HS-5 (cell line): ENCODE results near the gene CFAP61.
A peak's percentile ranks its signal among the peaks of the same experiment; 100 is the strongest.
"Not testable (repeated sequence)": the region's sequence is repeated elsewhere in the genome, so short reads cannot be mapped to it uniquely, and the experiment has no call there.

Source experiments
- DNase-seq: peaks from one replicate; pipeline ENCODE4 v3.0.0-alpha.2; 2012; ENCODE audit warnings: low read depth

The CFAP61 gene

DNA sequence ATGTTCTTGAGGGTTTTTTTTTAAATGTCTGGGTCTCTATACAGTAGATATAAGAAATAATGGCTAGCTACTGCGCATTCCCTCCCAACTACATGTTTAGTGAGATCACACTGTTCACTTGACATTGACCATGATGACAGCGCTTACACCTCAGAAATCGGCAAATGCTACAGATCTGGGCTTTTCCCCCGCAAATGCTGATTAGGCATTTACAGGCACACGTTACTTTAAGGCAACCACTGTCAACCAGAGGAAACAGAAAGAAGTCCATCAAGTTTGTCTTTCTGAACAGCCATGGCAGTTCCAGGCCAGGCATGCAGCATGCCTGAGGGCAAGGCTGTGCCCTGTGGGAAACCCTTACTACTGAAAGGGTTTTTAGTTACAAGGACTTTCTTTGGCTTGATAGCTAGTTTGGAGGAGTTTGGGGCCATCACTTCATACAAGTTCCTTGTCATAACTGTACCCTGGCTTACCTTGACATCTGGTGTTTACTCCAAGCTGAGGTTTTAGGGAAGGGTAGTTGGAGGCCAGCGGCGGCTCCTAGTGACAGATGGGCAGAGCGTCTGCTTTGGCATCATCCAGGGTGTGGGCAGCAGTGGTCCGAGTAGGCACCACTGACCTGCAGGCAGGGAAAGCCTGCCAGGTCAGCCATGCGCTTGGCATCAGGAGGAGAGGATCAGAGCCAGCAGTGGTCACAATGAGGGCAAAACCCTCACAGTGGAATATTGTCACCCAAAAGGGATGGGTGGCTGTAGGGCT, 43.0 kb downstream of the CFAP61 start:
- no peak for DNase-seq

DNA sequence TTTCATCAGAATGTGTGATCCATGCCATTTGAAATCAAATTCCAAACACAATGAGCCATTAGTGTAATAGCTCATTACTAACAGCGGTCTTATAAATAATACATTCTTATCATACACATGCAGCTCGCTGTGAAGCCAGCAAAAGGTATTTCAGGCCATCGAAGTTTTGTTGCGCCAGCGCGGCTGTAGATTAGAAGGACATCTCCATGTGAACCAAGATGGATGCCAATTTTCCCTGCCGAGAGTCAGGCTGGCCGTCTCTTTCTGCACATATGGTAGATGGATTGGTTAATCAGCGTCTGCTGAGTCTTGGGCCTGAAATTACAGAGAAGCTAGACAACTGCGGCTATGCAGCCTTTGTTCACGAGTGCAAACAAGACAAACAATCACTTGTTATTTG, 44.1 kb downstream of the CFAP61 start:
- no peak for DNase-seq

- DNase-seq: no peak
Measured at GRCh38 chr20:20100881-20101280, 48.5 kb downstream of the CFAP61 start.

GRCh38 chr20:20102163-20102562, 49.8 kb downstream of the CFAP61 start:
- no peak for DNase-seq

GRCh38 chr20:20102716-20103258, 50.5 kb downstream of the CFAP61 start:
- DNase-seq: no peak

- DNase-seq: no peak
Measured at GRCh38 chr20:20103486-20103885, 51.2 kb downstream of the CFAP61 start.

DNA sequence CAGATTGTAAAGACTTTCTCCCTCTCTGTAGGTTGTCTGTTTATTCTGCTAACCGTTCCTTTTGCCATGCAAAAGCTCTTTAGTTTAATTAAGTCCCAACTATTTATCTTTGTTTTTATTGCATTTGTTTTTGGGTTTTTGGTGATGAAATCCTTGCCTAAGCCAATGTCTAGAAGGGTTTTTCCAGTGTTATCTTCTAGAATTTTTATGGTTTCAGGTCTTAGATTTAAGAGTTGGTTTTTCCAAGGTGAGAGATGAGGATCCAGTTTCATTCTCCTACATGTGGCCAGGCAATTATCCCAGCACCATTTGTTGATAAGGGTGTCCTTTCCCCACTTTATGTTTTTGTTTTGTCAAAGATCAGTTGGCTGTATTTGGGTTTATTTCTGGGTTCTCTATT, 70.9 kb downstream of the CFAP61 start:
- not testable (repeated sequence) for DNase-seq

GRCh38 chr20:20130399-20130798, 78.1 kb downstream of the CFAP61 start:
- peak; percentile 2 for DNase-seq

- DNase-seq: no peak
Measured at GRCh38 chr20:20134941-20135575, 82.7 kb downstream of the CFAP61 start.

DNA sequence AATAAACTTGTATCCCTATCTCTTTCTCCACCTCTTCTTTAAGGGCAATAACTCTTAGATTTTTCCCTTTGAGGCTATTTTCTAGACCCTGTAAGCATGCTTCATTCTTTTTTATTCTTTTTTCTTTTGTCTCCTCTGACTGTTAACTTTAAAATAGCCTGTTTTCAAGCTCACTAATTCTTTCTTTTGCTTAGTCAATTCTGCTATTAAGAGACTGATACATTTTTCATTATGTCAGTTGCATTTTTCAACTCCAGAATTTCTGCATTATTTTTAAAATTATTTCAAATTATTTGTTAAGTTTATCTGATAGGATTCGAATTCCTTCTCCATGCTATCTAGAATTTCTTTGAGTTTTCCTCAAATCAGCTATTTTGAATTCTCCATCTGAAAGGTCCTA, 84.0 kb downstream of the CFAP61 start:
- no peak for DNase-seq

DNA sequence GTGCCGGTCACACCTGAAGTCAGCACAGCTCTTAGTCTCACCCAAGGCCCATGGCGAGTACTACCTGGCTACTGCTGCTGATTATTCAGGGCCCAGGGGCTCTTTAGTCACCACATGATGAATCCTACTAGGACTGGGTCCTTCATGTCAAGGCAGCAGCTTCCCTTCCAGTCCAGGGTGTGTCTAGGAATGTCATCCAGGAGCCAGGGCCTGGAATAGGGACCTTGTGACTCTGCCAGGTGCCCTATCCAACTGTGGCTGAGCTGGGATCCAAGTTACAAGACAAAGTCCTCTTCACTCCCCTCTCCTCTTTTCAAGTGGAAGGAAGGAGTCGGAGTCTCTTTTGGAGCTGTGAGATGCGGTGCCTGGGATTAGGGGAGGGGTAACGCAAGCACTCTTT, 85.5 kb downstream of the CFAP61 start:
- DNase-seq: no peak

- no peak for DNase-seq
Measured at GRCh38 chr20:20138301-20139064, 86.2 kb downstream of the CFAP61 start.

GRCh38 chr20:20139403-20139802, 87.1 kb downstream of the CFAP61 start:
- DNase-seq: no peak

- no peak for DNase-seq
Measured at GRCh38 chr20:20143165-20143564, 90.8 kb downstream of the CFAP61 start.

DNA sequence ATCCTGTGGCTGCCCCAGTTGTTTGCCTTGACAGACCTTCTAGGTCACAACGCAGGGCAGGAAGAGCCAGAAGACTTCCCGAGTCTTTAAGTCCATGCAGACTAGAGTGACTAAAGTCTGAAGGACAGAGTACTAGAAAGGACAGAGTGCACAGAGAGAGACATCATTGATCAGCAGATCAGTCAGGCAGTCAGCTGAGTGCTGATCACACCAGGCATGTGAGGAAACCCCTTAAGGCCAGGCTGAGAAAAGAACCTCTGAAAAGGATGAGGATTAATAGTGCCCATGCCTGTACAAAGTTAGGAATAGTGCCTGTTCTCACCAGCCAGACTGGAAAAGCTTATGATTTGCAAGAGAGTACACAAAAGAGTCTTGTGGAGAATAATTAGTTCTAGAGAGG, 91.3 kb downstream of the CFAP61 start:
- no peak for DNase-seq

DNA sequence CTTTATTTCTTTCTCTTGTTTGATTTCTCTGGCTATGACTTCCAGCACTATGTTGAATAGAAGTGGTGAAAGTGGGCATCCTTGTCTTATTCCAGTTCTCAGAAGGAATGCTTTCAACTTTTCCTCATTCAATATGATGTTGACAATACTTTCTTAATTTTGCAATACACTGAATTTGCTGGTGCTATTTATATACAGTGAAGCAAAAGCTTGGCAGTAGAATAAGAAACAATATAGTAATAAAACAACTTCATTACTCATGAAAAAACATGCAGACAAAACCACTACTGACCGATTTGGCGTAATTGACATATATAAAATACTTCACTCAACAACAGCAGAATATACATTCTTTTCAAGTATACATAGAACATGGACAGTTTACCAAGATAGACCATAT, 96.4 kb downstream of the CFAP61 start:
- DNase-seq: no peak

- no peak for DNase-seq
Measured at GRCh38 chr20:20150241-20150640, 97.9 kb downstream of the CFAP61 start.

GRCh38 chr20:20160520-20160919, 108.2 kb downstream of the CFAP61 start:
- no peak for DNase-seq

DNA sequence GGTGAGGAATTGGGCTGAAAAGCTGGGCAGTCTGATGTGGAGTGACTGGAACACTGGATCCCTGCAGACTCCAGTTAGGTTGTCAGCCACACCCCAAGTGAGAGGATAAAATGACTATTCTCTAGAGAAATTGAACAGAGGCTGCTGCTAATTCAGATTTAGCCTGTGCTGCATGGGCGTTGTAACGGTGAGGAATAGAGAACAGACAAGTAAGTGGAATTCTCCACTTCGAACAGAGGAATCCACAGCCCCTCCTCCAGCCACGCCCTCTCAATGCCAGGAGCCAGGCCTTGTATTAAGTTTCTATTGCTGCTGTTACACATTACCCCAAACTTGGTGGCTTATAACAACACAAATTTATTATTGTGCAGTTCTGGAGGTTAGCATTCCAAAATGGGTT, 109.3 kb downstream of the CFAP61 start:
- DNase-seq: no peak

GRCh38 chr20:20167698-20168097, 115.4 kb downstream of the CFAP61 start:
- DNase-seq: no peak

- no peak for DNase-seq
Measured at GRCh38 chr20:20173254-20173653, 120.9 kb downstream of the CFAP61 start.

DNA sequence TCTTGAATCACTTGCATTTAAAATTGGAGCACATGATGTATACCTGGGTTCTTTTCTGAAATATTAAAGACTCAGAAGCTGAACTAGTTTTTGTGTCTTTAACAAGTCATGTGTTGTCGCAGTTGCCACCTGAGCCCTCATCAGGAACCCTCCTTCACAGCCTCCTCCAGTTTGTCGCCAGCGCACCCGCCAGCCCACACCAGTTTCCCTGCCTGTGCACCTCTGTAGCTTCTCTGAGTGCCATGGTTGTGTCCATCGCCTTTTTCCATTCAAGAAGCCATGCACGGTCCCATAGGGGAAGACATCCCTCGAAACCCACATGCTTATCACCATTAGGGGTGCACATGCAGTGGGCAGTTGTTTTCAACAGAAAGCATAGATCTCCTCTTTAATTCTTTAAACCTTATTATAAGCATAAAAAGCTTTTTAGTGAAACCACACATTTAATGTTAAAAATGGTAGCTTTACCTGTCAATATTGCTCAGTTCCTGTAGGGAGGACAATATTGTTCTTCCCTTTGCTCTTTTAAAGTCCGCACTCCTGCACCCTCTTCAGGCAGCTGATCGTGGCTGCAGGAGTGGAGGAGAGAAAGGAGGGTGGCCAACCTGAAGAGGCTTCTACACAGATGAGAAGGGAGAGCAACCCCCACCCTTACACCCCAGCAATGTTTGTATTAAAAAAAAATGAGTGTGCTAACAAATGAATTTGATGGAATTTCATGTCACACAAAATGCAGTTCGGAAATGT, 121.9 kb downstream of the CFAP61 start:
- DNase-seq: no peak
